Right cardiac atrium (tissue), 5 donors: ENCODE data around the gene MAPRE3. TPM values are rescaled to one million over a fixed set of nuclear protein-coding genes. Genes with fewer than 3 reads are reported as not detected.
A peak's percentile ranks its signal among the peaks of the same experiment; 100 is the strongest.
"Not testable (repeated sequence)": the region's sequence is repeated elsewhere in the genome, so short reads cannot be mapped to it uniquely, and the experiment has no call there.

Experiments
- ATAC-seq, 2 donors: fragments of 200-7000 bp; cut with Tn5 transposase; one replicate each; pipeline versions ENCODE4 v1.8.0 to v1.9.1; 2020; ENCODE audit warnings: moderate library complexity in 2 of 2, mild to moderate bottlenecking in 1 of 2
- DNase-seq, 3 donors: peaks; one replicate each; pipeline ENCODE4 v3.0.0-alpha.2; 2020
- H3K27ac ChIP-seq: one replicate; pipeline ENCODE4 v1.5.1; 2013; ENCODE audit warnings: mild to moderate bottlenecking, low read length, control low read depth, moderate library complexity
- H3K27me3 ChIP-seq: one replicate; pipeline ENCODE4 v1.6.1; 2013; ENCODE audit not compliant: control insufficient read depth, insufficient read depth
- H3K4me1 ChIP-seq: one replicate; pipeline ENCODE4 v1.6.1; 2013; ENCODE audit warnings: low read length; ENCODE audit not compliant: control insufficient read depth, insufficient read depth
- H3K4me3 ChIP-seq: one replicate; pipeline ENCODE4 v1.5.1; 2013; ENCODE audit warnings: low read length, control low read depth
- H3K9me3 ChIP-seq: one replicate; pipeline ENCODE4 v1.6.1; 2013; ENCODE audit warnings: low read length; ENCODE audit not compliant: control insufficient read depth
- WGBS: extraction: QIAGEN DNeasy Blood & Tissue Kit; methylation state at CpG from one replicate; pipeline ENCODE4 v1.1.7; 2013; 5-methylcytosine and 5-hydroxymethylcytosine counted together
- intact Hi-C, 4 donors: fragments of 100-400 bp; cut with DNase I; formaldehyde crosslinking; loops; one replicate each; pipeline versions ENCODE4 v1.11.0 to v1.14.0; 2022 to 2023
- polyA plus RNA-seq: library from polyadenylated mRNA; stranded (reverse); fragments of 200-250 nt; gene quantifications from one replicate; pipeline ENCODE4 v1.2.3, GENCODE V29; 2013
- total RNA-seq, 4 donors: library from RNA; stranded (reverse); fragmentation: NEBNext Ultra II Directional; extraction: Animal tissue kit (Norgen Biotek cat#: 25700); gene quantifications; one replicate each; pipeline ENCODE4 v1.2.1, GENCODE V29; 2021
- donor health status: healthy with polysubstance abuse.
- donor health status: DM: no; HTN: yes; CAD: no.
- donor health status: DM: no; HTN: no; CAD: no.
- donor health status: DM: no; HTN: yes; CAD: no; lungs with severe emphysema.
- donor health status: DM: yes; HTN: yes; CAD: no.

Gene MAPRE3
- total and polyA plus RNA-seq, 5 donors = 43.6 to 85.1 (median 51.0) TPM

DNA sequence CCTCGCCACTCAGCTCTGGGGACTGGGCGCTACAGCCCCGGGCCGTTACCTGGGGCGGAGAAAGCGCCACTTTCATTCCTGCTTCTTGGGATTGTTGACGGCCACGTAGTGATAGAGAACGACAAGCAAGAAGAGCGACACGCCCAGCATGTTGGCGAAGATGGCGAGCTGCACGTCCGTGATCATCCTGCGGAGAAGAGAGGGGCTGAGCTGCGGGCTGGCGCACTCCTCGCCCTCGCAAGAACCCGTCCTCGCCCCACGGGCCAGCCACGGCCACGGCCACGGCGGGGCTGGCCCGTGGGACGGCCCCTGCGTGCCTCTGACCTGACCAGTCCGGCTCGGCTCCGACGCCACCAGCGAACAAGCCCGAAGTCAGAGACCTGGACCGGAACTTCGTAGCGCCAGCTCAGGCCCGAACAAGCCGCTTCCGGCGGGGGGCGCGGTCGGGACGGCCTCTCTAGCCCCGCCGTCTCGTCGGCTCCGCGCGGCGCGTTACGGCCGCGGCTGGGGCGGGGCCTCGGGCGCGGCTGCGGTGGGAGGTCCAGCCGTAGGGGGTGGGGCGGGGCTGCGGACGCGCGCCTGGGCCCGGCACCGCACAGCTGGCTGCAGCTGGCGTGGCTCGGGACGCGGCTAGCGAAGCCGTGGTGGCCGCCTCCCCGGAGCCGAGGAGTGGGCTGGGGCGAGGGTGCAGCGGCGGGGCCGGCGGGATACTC is 101.0 kb downstream of the MAPRE3 start, which contains the start of gene OST4:
Gene OST4 (minus strand): TSS at position 378 of the 713 bp plus-strand sequence.
- H3K4me1 ChIP-seq = peaks cover 6% of the 10 kb centered on the region
- intact Hi-C loops = no loop called here
- under 1% methylated on average over 86 of the region's 86 CpGs for WGBS

GRCh38 chr2:27071990-27072830 is 101.8 kb downstream of the MAPRE3 start:
- ATAC-seq (peak; percentile 39 to 53), DNase-seq (peak; percentile 73 to 94 (median 93))
- intact Hi-C loops = no loop called here
- peaks cover 6% of the 10 kb centered on the region for H3K4me1 ChIP-seq
- peak overlapping the region; percentile 68 for H3K4me3 ChIP-seq
- WGBS = 2% methylated on average over 34 of the region's 34 CpGs
- no peaks in the 10 kb centered on the region for H3K9me3 ChIP-seq
- H3K27ac ChIP-seq = peak overlapping the region; percentile 76
- no peaks in the 10 kb centered on the region for H3K27me3 ChIP-seq

More for the DNA sequence above, 101.0 kb downstream of the MAPRE3 start, which contains the start of gene OST4:
- Histone ChIP-seq H3K27ac (peak within 1 kb of the TSS; percentile 76), H3K9me3 (no peaks in the 10 kb centered on the region), H3K4me3 (peak within 1 kb of the TSS; percentile 68), H3K27me3 (no peaks in the 10 kb centered on the region)
- DNase-seq = peak; percentile 95 to 98 (median 98)
- ATAC-seq = peak; percentile 95

DNA sequence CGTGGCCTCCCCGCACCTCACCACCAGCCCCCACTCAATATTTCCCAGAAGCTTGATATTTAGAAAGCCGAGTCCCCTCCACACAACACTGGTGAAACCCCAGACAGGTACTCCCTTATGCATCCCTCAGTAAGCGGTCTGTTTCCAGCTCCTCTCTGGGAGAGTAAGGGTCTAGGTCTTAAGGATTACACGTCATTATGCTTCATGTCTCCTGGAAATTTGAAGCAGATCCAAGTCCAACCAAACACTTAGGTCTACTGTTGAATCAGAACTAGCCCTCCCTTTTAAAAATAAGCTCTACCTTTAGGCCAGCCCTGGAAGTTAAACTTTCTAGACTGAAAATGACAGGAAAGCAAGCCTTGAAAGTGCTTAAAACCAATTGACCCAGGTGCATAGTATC is 102.5 kb downstream of the MAPRE3 start:
- H3K27me3 ChIP-seq = no peaks in the 10 kb centered on the region
- H3K9me3 ChIP-seq = no peaks in the 10 kb centered on the region
- peaks cover 6% of the 10 kb centered on the region for H3K4me1 ChIP-seq
- 48% methylated on average over 5 of the region's 5 CpGs for WGBS
- no peak for DNase-seq
- H3K27ac ChIP-seq = peak overlapping the region; percentile 76
- ATAC-seq = no peak
- no peak overlapping the region for H3K4me3 ChIP-seq
- intact Hi-C loops = no loop called here

DNA sequence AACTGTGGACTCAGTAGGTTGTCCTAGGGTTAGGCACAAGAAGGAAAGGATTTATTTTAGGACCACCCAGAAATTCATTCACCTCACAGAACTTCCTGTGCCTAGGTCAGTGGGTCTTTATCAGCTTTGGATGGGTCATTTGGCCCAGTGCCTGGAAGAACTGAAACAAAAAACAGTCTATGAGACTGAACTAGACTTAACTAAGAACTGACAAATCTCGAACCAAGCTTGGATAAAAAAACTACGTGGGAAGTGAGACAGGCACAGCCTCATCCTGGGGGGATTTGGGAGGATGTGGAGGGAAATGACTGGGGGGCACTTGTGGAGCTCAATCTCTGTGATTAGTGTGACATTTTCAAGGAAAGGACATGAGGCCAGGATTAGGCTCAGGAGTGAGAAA is 103.3 kb downstream of the MAPRE3 start:
- Histone ChIP-seq H3K4me3 (no peak overlapping the region), H3K27me3 (no peaks in the 10 kb centered on the region), H3K27ac (peak overlapping the region; percentile 75), H3K4me1 (peaks cover 4% of the 10 kb centered on the region), H3K9me3 (no peaks in the 10 kb centered on the region)
- intact Hi-C loops = no loop called here
- ATAC-seq = no peak
- DNase-seq = peak in 1 of 3 donors; percentile 23
- 15% methylated on average over 2 of the region's 2 CpGs for WGBS

DNA sequence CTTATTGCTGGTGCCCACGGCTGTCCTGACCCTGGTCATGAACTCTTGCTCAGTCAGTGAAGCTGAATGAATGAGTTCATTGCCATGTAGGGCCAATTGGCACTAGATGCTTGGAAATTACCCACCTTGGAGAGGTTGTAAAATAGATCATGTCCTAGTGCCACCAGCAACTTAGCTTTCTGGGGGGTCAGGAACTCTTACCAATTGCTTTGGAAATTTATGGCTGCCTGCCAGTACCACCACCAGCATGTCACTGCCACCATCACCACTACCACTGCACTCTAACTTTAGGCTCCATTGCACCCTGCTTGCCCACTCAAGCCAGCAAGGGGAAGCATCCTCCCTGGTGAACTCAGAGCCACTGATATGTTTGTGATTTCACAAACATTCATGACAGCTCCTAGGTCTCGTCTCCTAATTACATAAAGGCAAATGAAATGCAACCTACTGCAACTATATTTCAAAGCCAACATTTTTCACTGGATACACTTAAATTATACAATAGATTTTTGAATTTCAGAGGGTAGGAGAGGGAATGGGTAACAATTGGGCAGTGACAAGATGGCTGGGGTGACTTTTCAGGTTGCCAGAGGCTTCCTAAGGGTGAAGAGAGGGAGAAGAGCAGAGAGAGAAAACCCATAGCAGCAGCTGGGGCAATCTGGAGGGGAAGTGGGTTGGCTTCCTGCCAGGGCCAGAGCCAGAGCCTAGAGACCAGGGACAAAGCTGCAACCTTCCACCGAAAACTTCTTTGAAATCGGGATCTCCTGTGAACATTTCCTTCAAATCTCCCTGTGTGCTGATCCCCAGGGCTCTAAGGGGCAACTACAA is 104.5 kb downstream of the MAPRE3 start:
- Histone ChIP-seq H3K4me1 (no peaks in the 10 kb centered on the region), H3K27ac (no peak overlapping the region), H3K9me3 (no peaks in the 10 kb centered on the region), H3K4me3 (no peak overlapping the region), H3K27me3 (no peaks in the 10 kb centered on the region)
- intact Hi-C loops = no loop called here
- DNase-seq = peak; percentile 53 to 87 (median 84)
- 36% methylated on average over 4 of the region's 4 CpGs for WGBS
- ATAC-seq = no peak

DNA sequence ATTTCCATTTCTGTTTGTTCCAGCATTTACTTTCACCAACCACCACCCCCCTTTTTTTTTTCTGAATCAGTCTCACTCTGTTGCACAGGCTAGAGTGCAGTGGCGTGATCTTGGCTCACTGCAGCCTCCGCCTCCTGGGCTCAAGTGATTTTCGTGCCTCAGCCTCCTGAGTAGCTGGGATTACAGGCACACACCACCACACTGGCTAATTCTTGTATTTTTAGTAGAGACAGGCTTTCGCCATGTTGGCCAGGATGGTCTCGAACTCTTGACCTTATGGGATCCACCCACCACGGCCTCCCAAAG is 105.1 kb downstream of the MAPRE3 start:
- H3K27me3 ChIP-seq, intact Hi-C loops, H3K4me3 ChIP-seq, ATAC-seq, H3K4me1 ChIP-seq, H3K9me3 ChIP-seq, H3K27ac ChIP-seq: not testable (repeated sequence)
- 73% methylated on average over 6 of the region's 6 CpGs for WGBS
- peak in 1 of 3 donors; percentile 49 for DNase-seq

GRCh38 chr2:27076323-27076722 is 105.9 kb downstream of the MAPRE3 start:
- H3K4me1 ChIP-seq = peaks cover 4% of the 10 kb centered on the region
- DNase-seq (no peak), ATAC-seq (no peak)
- H3K9me3 ChIP-seq = no peaks in the 10 kb centered on the region
- H3K4me3 ChIP-seq = no peak overlapping the region
- WGBS = 83% methylated on average over 4 of the region's 4 CpGs
- H3K27me3 ChIP-seq = no peaks in the 10 kb centered on the region
- no peak overlapping the region for H3K27ac ChIP-seq
- intact Hi-C loops = no loop called here

Other genes starting within 250 kb of the MAPRE3 start
- gene SLC35F6, start 206.4 kb upstream of the MAPRE3 start, total RNA-seq = 10 to 100 TPM; 22.0 to 34.3 (median 26.5) TPM
- 18.8 TPM for gene SLC35F6, start 206.4 kb upstream of the MAPRE3 start, polyA plus RNA-seq
- gene CENPA, start 184.6 kb upstream of the MAPRE3 start, total RNA-seq = under 1 TPM in 2 of 4 donors, not detected in 2; 0.71 to 0.91 TPM
- gene CENPA, start 184.6 kb upstream of the MAPRE3 start, polyA plus RNA-seq = 0.18 TPM
- gene DPYSL5, start 122.5 kb upstream of the MAPRE3 start, total RNA-seq = not detected
- gene DPYSL5, start 122.5 kb upstream of the MAPRE3 start, polyA plus RNA-seq = 0.05 TPM
- 10 to 100 TPM; 40.8 to 56.7 (median 47.7) TPM for gene TMEM214, start 62.3 kb downstream of the MAPRE3 start, total RNA-seq
- 29.4 TPM for gene TMEM214, start 62.3 kb downstream of the MAPRE3 start, polyA plus RNA-seq
- 10 to 100 TPM; 10.8 to 12.4 (median 11.4) TPM for gene AGBL5, start 81.0 kb downstream of the MAPRE3 start, total RNA-seq
- 5.9 TPM for gene AGBL5, start 81.0 kb downstream of the MAPRE3 start, polyA plus RNA-seq
- 100 to 1,000 TPM; 372 to 487 (median 454) TPM for gene OST4, start 101.0 kb downstream of the MAPRE3 start, total RNA-seq
- gene OST4, start 101.0 kb downstream of the MAPRE3 start, polyA plus RNA-seq = 872 TPM
- gene EMILIN1, start 108.0 kb downstream of the MAPRE3 start, total RNA-seq = 10 to 100 TPM; 24.3 to 44.2 (median 38.9) TPM
- 30.0 TPM for gene EMILIN1, start 108.0 kb downstream of the MAPRE3 start, polyA plus RNA-seq
- 1 to 10 TPM; 1.9 to 5.5 (median 3.2) TPM for gene KHK, start 116.1 kb downstream of the MAPRE3 start, total RNA-seq
- gene KHK, start 116.1 kb downstream of the MAPRE3 start, polyA plus RNA-seq = 1.7 TPM
- gene CGREF1, start 148.5 kb downstream of the MAPRE3 start, total RNA-seq = 1 to 10 TPM; 4.0 to 9.6 (median 5.6) TPM
- 4.7 TPM for gene CGREF1, start 148.5 kb downstream of the MAPRE3 start, polyA plus RNA-seq
- gene ABHD1, start 153.2 kb downstream of the MAPRE3 start, total RNA-seq = 1 to 10 TPM; 1.6 to 4.7 (median 2.6) TPM
- gene ABHD1, start 153.2 kb downstream of the MAPRE3 start, polyA plus RNA-seq = 5.1 TPM
- 10 to 100 TPM; 46.3 to 52.7 (median 47.9) TPM for gene PREB, start 164.0 kb downstream of the MAPRE3 start, total RNA-seq
- 48.5 TPM for gene PREB, start 164.0 kb downstream of the MAPRE3 start, polyA plus RNA-seq
- gene PRR30, start 168.8 kb downstream of the MAPRE3 start, total RNA-seq = not detected
- not detected for gene PRR30, start 168.8 kb downstream of the MAPRE3 start, polyA plus RNA-seq
- gene TCF23, start 178.4 kb downstream of the MAPRE3 start, total RNA-seq = under 1 TPM; 0.06 to 0.15 (median 0.11) TPM
- 0.05 TPM for gene TCF23, start 178.4 kb downstream of the MAPRE3 start, polyA plus RNA-seq
- 100 to 1,000 TPM; 124 to 177 (median 144) TPM for gene ATRAID, start 241.4 kb downstream of the MAPRE3 start, total RNA-seq
- gene ATRAID, start 241.4 kb downstream of the MAPRE3 start, polyA plus RNA-seq = 256 TPM
- gene SLC5A6, start 241.6 kb downstream of the MAPRE3 start, total RNA-seq = 10 to 100 TPM in 3 of 4 donors, 1 to 10 TPM in 1; 8.1 to 14.1 (median 12.8) TPM
- 7.8 TPM for gene SLC5A6, start 241.6 kb downstream of the MAPRE3 start, polyA plus RNA-seq
- gene CAD, start 246.7 kb downstream of the MAPRE3 start, total RNA-seq = 10 to 100 TPM in 2 of 4 donors, 1 to 10 TPM in 2; 9.0 to 12.0 (median 10.0) TPM
- 6.0 TPM for gene CAD, start 246.7 kb downstream of the MAPRE3 start, polyA plus RNA-seq